ENCODE data around the gene CASP10. TPM values are rescaled to one million over a fixed set of nuclear protein-coding genes. Genes with fewer than 3 reads are reported as not detected.
"Not testable (repeated sequence)": the region's sequence is repeated elsewhere in the genome, so short reads cannot be mapped to it uniquely, and the experiment has no call there.

CASP10 gene
- 1 to 10 TPM; 7.1 to 9.9 TPM for total RNA-seq
- long read RNA-seq, partial matches to known transcripts, result 0 of 3 reads
- long read RNA-seq, other reads (novel, unspliced or antisense), result 2 of 3 reads

- peak; percentile 75 to 86 for ATAC-seq
- intact Hi-C loops (cut with DNase I), result loop anchor here in 1 of 2 donors (5.0 kb wide), 1 partner anchor 49 kb away; no protein-coding TSS in a partner anchor
- DNase-seq, result no peak
Observed at GRCh38 chr2:201182650-201183364, at the start of gene CASP10. Gene CASP10 (plus strand): TSS chr2:201183141. CDS start chr2:201185778, 2,637 bp downstream.

GRCh38 chr2:201135386-201135785, 47.6 kb upstream of the CASP10 start:
- no peak for ATAC-seq
- DNase-seq, result no peak
- intact Hi-C loops (cut with DNase I), result no loop called here

- DNase-seq, result no peak
- no peak for ATAC-seq
Observed at GRCh38 chr2:201136889-201137321, 46.0 kb upstream of the CASP10 start.

GRCh38 chr2:201137505-201138400, 45.2 kb upstream of the CASP10 start:
- no peak for DNase-seq

More at GRCh38 chr2:201136889-201137321, 46.0 kb upstream of the CASP10 start:
- intact Hi-C loops (cut with DNase I), result no loop called here

GRCh38 chr2:201138401-201138970, 44.5 kb upstream of the CASP10 start:
- DNase-seq (no peak), ATAC-seq (no peak)
- intact Hi-C loops (cut with DNase I), result no loop called here

More at GRCh38 chr2:201137505-201138400, 45.2 kb upstream of the CASP10 start:
- intact Hi-C loops (cut with DNase I), result no loop called here
- peak; percentile 15 to 25 for ATAC-seq

- DNase-seq; intact Hi-C loops (cut with DNase I); ATAC-seq: not testable (repeated sequence)
Observed at GRCh38 chr2:201138986-201139781, 43.8 kb upstream of the CASP10 start.

- DNase-seq, result no peak
- ATAC-seq, result no peak
- intact Hi-C loops (cut with DNase I), result no loop called here
Observed at GRCh38 chr2:201139836-201140604, 42.9 kb upstream of the CASP10 start.

GRCh38 chr2:201144101-201145051, 38.6 kb upstream of the CASP10 start:
- intact Hi-C loops (cut with DNase I), result no loop called here
- ATAC-seq, result no peak
- no peak for DNase-seq

GRCh38 chr2:201148434-201148990, 34.4 kb upstream of the CASP10 start:
- ATAC-seq, result no peak
- DNase-seq, result no peak
- intact Hi-C loops (cut with DNase I), result no loop called here

GRCh38 chr2:201149064-201149820, 33.7 kb upstream of the CASP10 start:
- intact Hi-C loops (cut with DNase I), result no loop called here
- ATAC-seq, result peak; percentile 41 to 70
- no peak for DNase-seq

- intact Hi-C loops (cut with DNase I); ATAC-seq; DNase-seq: not testable (repeated sequence)
Observed at GRCh38 chr2:201149821-201150165, 33.1 kb upstream of the CASP10 start.

GRCh38 chr2:201150454-201151020, 32.4 kb upstream of the CASP10 start:
- intact Hi-C loops (cut with DNase I), result no loop called here
- ATAC-seq, result no peak

GRCh38 chr2:201151127-201151981, 31.6 kb upstream of the CASP10 start:
- intact Hi-C loops (cut with DNase I), result no loop called here
- DNase-seq (no peak), ATAC-seq (peak; percentile 36 to 41)

More at GRCh38 chr2:201150454-201151020, 32.4 kb upstream of the CASP10 start:
- no peak for DNase-seq

GRCh38 chr2:201152517-201152916, 30.4 kb upstream of the CASP10 start:
- intact Hi-C loops (cut with DNase I), result no loop called here
- ATAC-seq (no peak), DNase-seq (no peak)
